Measurements from ENCODE around the gene NTF3.

- TF ChIP-seq POLR2A (IDR thresholded peaks at IDR 0.05) (no peak), CTCF (IDR thresholded peaks at IDR 0.05) (no peak)
Observed at GRCh38 chr12:5480218-5480937, 48.5 kb downstream of the NTF3 start.
